Mesenchymal stem cell (in vitro differentiated cells and primary cell): ENCODE measurements around the gene ARHGAP6.

Experiments
- DNase-seq: peaks from one replicate; pipeline ENCODE4 v3.0.0-alpha.2; 2013
- H2AFZ ChIP-seq: one replicate; pipeline ENCODE4 v1.6.1; 2013; ENCODE audit warnings: low read depth, mild to moderate bottlenecking, control low read depth, inconsistent platforms, low read length, moderate library complexity
- H2AK5ac ChIP-seq: 2 replicates; pipeline ENCODE4 v1.6.1; 2013; ENCODE audit warnings: low read length, moderate library complexity, mild to moderate bottlenecking, inconsistent platforms; ENCODE audit not compliant: severe bottlenecking
- H2BK120ac ChIP-seq: one replicate; pipeline ENCODE4 v1.6.1; 2013; ENCODE audit warnings: low read depth, mild to moderate bottlenecking, inconsistent platforms, low read length, moderate library complexity
- H2BK12ac ChIP-seq, 2 experiments: one replicate each; pipeline ENCODE4 v1.6.1; 2013; ENCODE audit warnings: inconsistent platforms in 2 of 2, low read length in 2 of 2, mild to moderate bottlenecking in 2 of 2, moderate library complexity in 2 of 2, control low read depth in 1 of 2
- H2BK15ac ChIP-seq: one replicate; pipeline ENCODE4 v1.6.1; 2013; ENCODE audit warnings: mild to moderate bottlenecking, low read depth, inconsistent platforms; ENCODE audit not compliant: poor library complexity, severe bottlenecking
- H2BK5ac ChIP-seq: 2 replicates; pipeline ENCODE4 v1.6.1; 2013; ENCODE audit warnings: low read depth, mild to moderate bottlenecking, low read length, control low read depth, inconsistent platforms; ENCODE audit not compliant: poor library complexity, severe bottlenecking
- H3K14ac ChIP-seq, 2 experiments: one replicate each; pipeline ENCODE4 v1.6.1; 2013; ENCODE audit warnings: inconsistent platforms in 2 of 2, low read length in 2 of 2, control low read depth in 1 of 2, mild to moderate bottlenecking in 1 of 2, moderate library complexity in 1 of 2
- H3K18ac ChIP-seq, 2 experiments: one replicate each; pipeline ENCODE4 v1.6.1; 2013; ENCODE audit warnings: inconsistent platforms in 2 of 2, low read length in 2 of 2, control low read depth in 1 of 2, low read depth in 1 of 2, mild to moderate bottlenecking in 1 of 2
- H3K23ac ChIP-seq, 2 experiments: one replicate each; pipeline ENCODE4 v1.6.1; 2013; ENCODE audit warnings: inconsistent platforms in 2 of 2, low read length in 2 of 2, mild to moderate bottlenecking in 2 of 2, moderate library complexity in 2 of 2, control low read depth in 1 of 2
- H3K27ac ChIP-seq: 2 replicates; pipeline ENCODE4 v1.5.1; 2013; ENCODE audit warnings: mild to moderate bottlenecking, moderate library complexity, low read length, control low read depth, inconsistent platforms; ENCODE audit not compliant: poor library complexity, severe bottlenecking
- H3K27me3 ChIP-seq, 2 experiments: 2 replicates each; pipeline versions ENCODE4 v1.6.1 to v1.7.0; 2013; ENCODE audit warnings: low read length in 2 of 2, mild to moderate bottlenecking in 2 of 2, moderate library complexity in 2 of 2, control low read depth in 1 of 2, inconsistent platforms in 1 of 2; ENCODE audit not compliant: control insufficient read depth in 1 of 2, insufficient read depth in 1 of 2
- H3K36me3 ChIP-seq, 2 experiments: 2 replicates each; pipeline versions ENCODE4 v1.6.1 to v1.7.0; 2013; ENCODE audit warnings: low read length in 2 of 2, control low read depth in 1 of 2, inconsistent platforms in 1 of 2, low read depth in 1 of 2, mild to moderate bottlenecking in 1 of 2; ENCODE audit not compliant: insufficient read depth in 2 of 2, control insufficient read depth in 1 of 2
- H3K4ac ChIP-seq, 2 experiments: one replicate each; pipeline ENCODE4 v1.6.1; 2013; ENCODE audit warnings: inconsistent platforms in 2 of 2, low read length in 2 of 2, mild to moderate bottlenecking in 2 of 2, moderate library complexity in 2 of 2, control low read depth in 1 of 2, low read depth in 1 of 2
- H3K4me1 ChIP-seq: 2 replicates; pipeline ENCODE4 v1.6.1; 2013; ENCODE audit warnings: low read depth, low read length, control low read depth; ENCODE audit not compliant: control insufficient read depth, insufficient read depth
- H3K4me2 ChIP-seq: 2 replicates; pipeline ENCODE4 v1.6.1; 2013; ENCODE audit warnings: low read length, mild to moderate bottlenecking, inconsistent platforms; ENCODE audit not compliant: poor library complexity, severe bottlenecking
- H3K4me3 ChIP-seq, 2 experiments: 2 replicates each; pipeline versions ENCODE4 v1.5.1 to v1.7.0; 2013; ENCODE audit warnings: low read length in 2 of 2, mild to moderate bottlenecking in 2 of 2, control low read depth in 1 of 2, low read depth in 1 of 2; ENCODE audit not compliant: insufficient read depth in 1 of 2
- H3K79me1 ChIP-seq: replicated peaks from 2 replicates; pipeline ENCODE4 v1.6.1; 2013; ENCODE audit warnings: mild to moderate bottlenecking, control low read depth, low read length, inconsistent platforms; ENCODE audit not compliant: poor library complexity, severe bottlenecking
- H3K9ac ChIP-seq: 2 replicates; pipeline ENCODE4 v1.7.0; 2013; ENCODE audit warnings: mild to moderate bottlenecking, low read length, moderate library complexity
- H3K9me3 ChIP-seq: 2 replicates; pipeline ENCODE4 v1.7.0; 2013; ENCODE audit warnings: mild to moderate bottlenecking, low read length; ENCODE audit not compliant: control insufficient read depth
- H4K8ac ChIP-seq: one replicate; pipeline ENCODE4 v1.6.1; 2013; ENCODE audit warnings: inconsistent platforms, mild to moderate bottlenecking, low read length, moderate library complexity
- H4K91ac ChIP-seq: one replicate; pipeline ENCODE4 v1.6.1; 2013; ENCODE audit warnings: mild to moderate bottlenecking, low read length, inconsistent platforms
- WGBS: methylation state at CpG from one replicate; pipeline ENCODE4 v1.1.7; 2013; ENCODE audit warnings: mixed read lengths; 5-methylcytosine and 5-hydroxymethylcytosine counted together

The ARHGAP6 gene

GRCh38 chrX:11435568-11435967 lies 230.2 kb downstream of the ARHGAP6 start:
- H3K4me1 ChIP-seq: no peaks in the 10 kb centered on the region
- no peak overlapping the region for H2BK12ac ChIP-seq
- peaks cover 1% of the 10 kb centered on the region for H3K79me1 ChIP-seq
- peak overlapping the region; percentile 81 for H3K9ac ChIP-seq
- H4K8ac ChIP-seq: no peak overlapping the region
- H2BK15ac ChIP-seq: no peak overlapping the region
- H3K36me3 ChIP-seq: no peaks in the 10 kb centered on the region
- no peak overlapping the region for H3K4ac ChIP-seq
- no peak overlapping the region for H2AK5ac ChIP-seq
- no peak overlapping the region for H3K27ac ChIP-seq
- WGBS: 70% methylated on average over 4 of the region's 4 CpGs
- no peak overlapping the region for H3K4me3 ChIP-seq
- no peaks in the 10 kb centered on the region for H3K9me3 ChIP-seq
- H3K23ac ChIP-seq: no peak overlapping the region
- no peaks in the 10 kb centered on the region for H3K27me3 ChIP-seq
- DNase-seq: peak; percentile 81
- no peak overlapping the region for H3K4me2 ChIP-seq
- H2BK5ac ChIP-seq: no peak overlapping the region
- H2BK120ac ChIP-seq: no peak overlapping the region
- no peak overlapping the region for H3K18ac ChIP-seq
- H3K14ac ChIP-seq: no peak overlapping the region
- no peak overlapping the region for H2AFZ ChIP-seq
- H4K91ac ChIP-seq: no peak overlapping the region

GRCh38 chrX:11434607-11435006 lies 231.1 kb downstream of the ARHGAP6 start:
- no peak overlapping the region for H3K18ac ChIP-seq
- no peak overlapping the region for H3K14ac ChIP-seq
- peak overlapping the region; percentile 81 for H3K9ac ChIP-seq
- peak overlapping the region in 1 of 2 experiments; percentile 87 for H3K4ac ChIP-seq
- no peak overlapping the region for H2BK5ac ChIP-seq
- 100% methylated on average over 1 of the region's 3 CpGs for WGBS
- H3K79me1 ChIP-seq: peaks cover 1% of the 10 kb centered on the region
- H2BK120ac ChIP-seq: no peak overlapping the region
- H2AFZ ChIP-seq: no peak overlapping the region
- no peak overlapping the region for H3K27ac ChIP-seq
- H2AK5ac ChIP-seq: no peak overlapping the region
- DNase-seq: no peak
- H3K9me3 ChIP-seq: no peaks in the 10 kb centered on the region
- H3K27me3 ChIP-seq: no peaks in the 10 kb centered on the region
- H3K4me2 ChIP-seq: no peak overlapping the region
- H3K23ac ChIP-seq: no peak overlapping the region
- no peak overlapping the region for H4K91ac ChIP-seq
- H2BK12ac ChIP-seq: no peak overlapping the region
- H4K8ac ChIP-seq: no peak overlapping the region
- H3K4me1 ChIP-seq: no peaks in the 10 kb centered on the region
- H2BK15ac ChIP-seq: no peak overlapping the region
- H3K4me3 ChIP-seq: no peak overlapping the region
- H3K36me3 ChIP-seq: no peaks in the 10 kb centered on the region

- H2BK15ac ChIP-seq: no peak overlapping the region
- H3K4me2 ChIP-seq: no peak overlapping the region
- peaks cover 6% of the 10 kb centered on the region for H3K4me1 ChIP-seq
- H4K91ac ChIP-seq: no peak overlapping the region
- no peak overlapping the region for H2BK5ac ChIP-seq
- 17% methylated on average over 1 of the region's 1 CpG for WGBS
- H3K79me1 ChIP-seq: peaks cover 1% of the 10 kb centered on the region
- H2BK120ac ChIP-seq: no peak overlapping the region
- H3K27ac ChIP-seq: no peak overlapping the region
- no peak overlapping the region for H3K9ac ChIP-seq
- H3K9me3 ChIP-seq: no peaks in the 10 kb centered on the region
- H2AFZ ChIP-seq: no peak overlapping the region
- no peak overlapping the region for H3K4me3 ChIP-seq
- H3K36me3 ChIP-seq: no peaks in the 10 kb centered on the region
- H3K27me3 ChIP-seq: no peaks in the 10 kb centered on the region
- H2BK12ac ChIP-seq: no peak overlapping the region
- no peak overlapping the region for H2AK5ac ChIP-seq
- H3K14ac ChIP-seq: no peak overlapping the region
- H3K4ac ChIP-seq: no peak overlapping the region
- no peak overlapping the region for H3K18ac ChIP-seq
- no peak overlapping the region for H4K8ac ChIP-seq
- DNase-seq: peak; percentile 74
- H3K23ac ChIP-seq: no peak overlapping the region
These were observed 233.9 kb downstream of the ARHGAP6 start for GRCh38 chrX:11431786-11432185.

- H2AFZ ChIP-seq: no peak overlapping the region
- no peak overlapping the region for H3K4me2 ChIP-seq
- no peak overlapping the region for H4K91ac ChIP-seq
- no peak overlapping the region for H2AK5ac ChIP-seq
- H3K4me3 ChIP-seq: no peak overlapping the region
- H3K18ac ChIP-seq: no peak overlapping the region
- no peak overlapping the region for H3K4ac ChIP-seq
- H3K23ac ChIP-seq: no peak overlapping the region
- peaks cover 1% of the 10 kb centered on the region for H3K79me1 ChIP-seq
- no peak overlapping the region for H2BK120ac ChIP-seq
- peaks cover 6% of the 10 kb centered on the region for H3K4me1 ChIP-seq
- H2BK15ac ChIP-seq: no peak overlapping the region
- H2BK12ac ChIP-seq: no peak overlapping the region
- no peak overlapping the region for H2BK5ac ChIP-seq
- no peak overlapping the region for H3K27ac ChIP-seq
- no peak for DNase-seq
- no peak overlapping the region for H3K14ac ChIP-seq
- no peaks in the 10 kb centered on the region for H3K36me3 ChIP-seq
- no peaks in the 10 kb centered on the region for H3K9me3 ChIP-seq
- H3K9ac ChIP-seq: no peak overlapping the region
- H4K8ac ChIP-seq: no peak overlapping the region
- H3K27me3 ChIP-seq: no peaks in the 10 kb centered on the region
These were observed 235.4 kb downstream of the ARHGAP6 start for GRCh38 chrX:11430271-11430670.
